ENCODE data around the gene ECI2. TPM values are rescaled to one million over a fixed set of nuclear protein-coding genes. Genes with fewer than 3 reads are reported as not detected.

Gene ECI2
- total and polyA plus RNA-seq, 11 donors, result 120 to 192 (median 145) TPM

DNA sequence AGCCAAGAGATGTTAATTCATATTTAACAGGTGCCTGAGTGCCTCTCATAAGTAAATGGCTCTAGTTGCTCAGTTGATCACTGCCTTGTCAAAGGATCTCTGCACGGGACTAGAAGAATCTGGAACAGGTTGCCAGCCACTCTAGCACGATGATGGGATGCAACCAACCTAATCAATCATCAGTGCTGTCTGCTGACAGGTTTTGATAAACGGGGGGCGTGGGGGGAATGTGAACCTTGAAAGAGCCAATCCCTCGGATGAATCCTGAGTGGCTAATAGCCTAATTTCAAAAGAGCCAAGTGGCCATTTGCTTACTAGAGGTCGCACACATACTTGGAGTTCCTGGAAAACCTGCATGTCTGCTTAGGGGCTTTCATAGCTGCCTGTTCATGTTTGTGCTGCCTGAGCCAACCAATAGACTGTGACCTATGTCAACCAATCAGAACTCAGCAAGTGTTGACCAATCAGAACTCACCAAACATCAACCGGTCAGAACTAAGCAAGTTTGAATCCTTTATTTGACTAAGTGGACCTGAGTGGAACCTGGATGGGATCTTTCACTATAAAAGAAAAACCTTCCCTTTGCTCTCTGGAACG, 43.5 kb upstream of the ECI2 start:
- TF ChIP-seq POLR2A (IDR thresholded peaks at IDR 0.05), result no peak
- no peak for TF ChIP-seq CTCF (IDR thresholded peaks at IDR 0.05)
- Histone ChIP-seq H3K36me3 (no peaks in the 10 kb centered on the region), H3K9me3 (no peaks in the 10 kb centered on the region), H3K27me3 (no peaks in the 10 kb centered on the region), H3K27ac (no peak overlapping the region), H3K4me3 (no peak overlapping the region), H3K4me1 (no peaks in the 10 kb centered on the region)
- DNase-seq (no peak), ATAC-seq (peak in 1 of 4 donors; percentile 32)
- intact Hi-C loops (cut with DNase I), result no loop called here
- WGBS, 4 donors, result 73 to 77% (median 75%) methylated on average over 8 of the region's 8 CpGs

DNA sequence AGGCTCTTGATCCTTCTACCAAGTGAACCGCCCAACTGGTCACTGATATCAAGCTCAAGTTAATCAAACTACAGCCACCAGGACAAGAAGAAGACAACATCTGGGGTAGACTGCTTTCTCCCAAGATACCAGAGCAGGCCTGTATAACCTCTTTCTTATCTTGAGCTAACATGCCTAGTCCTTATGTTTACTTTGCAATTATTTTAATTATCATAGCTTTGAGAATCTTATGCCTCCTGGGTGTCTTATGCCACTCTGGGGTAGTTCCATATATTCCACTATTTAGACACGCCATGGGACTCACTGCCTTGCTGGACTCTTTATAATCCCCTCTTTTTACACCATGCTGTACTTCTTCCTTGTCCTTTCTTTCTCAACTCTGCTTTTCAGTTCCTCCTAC, 41.5 kb upstream of the ECI2 start:
- ATAC-seq, result no peak
- WGBS, 4 donors, result 93 to 97% (median 96%) methylated on average over 2 of the region's 2 CpGs
- intact Hi-C loops (cut with DNase I), result no loop called here
- Histone ChIP-seq H3K4me3 (no peak overlapping the region), H3K9me3 (no peaks in the 10 kb centered on the region), H3K4me1 (no peaks in the 10 kb centered on the region), H3K27me3 (no peaks in the 10 kb centered on the region), H3K27ac (no peak overlapping the region), H3K36me3 (no peaks in the 10 kb centered on the region)
- DNase-seq, result no peak
- TF ChIP-seq POLR2A (IDR thresholded peaks at IDR 0.05) (no peak), CTCF (IDR thresholded peaks at IDR 0.05) (no peak)

DNA sequence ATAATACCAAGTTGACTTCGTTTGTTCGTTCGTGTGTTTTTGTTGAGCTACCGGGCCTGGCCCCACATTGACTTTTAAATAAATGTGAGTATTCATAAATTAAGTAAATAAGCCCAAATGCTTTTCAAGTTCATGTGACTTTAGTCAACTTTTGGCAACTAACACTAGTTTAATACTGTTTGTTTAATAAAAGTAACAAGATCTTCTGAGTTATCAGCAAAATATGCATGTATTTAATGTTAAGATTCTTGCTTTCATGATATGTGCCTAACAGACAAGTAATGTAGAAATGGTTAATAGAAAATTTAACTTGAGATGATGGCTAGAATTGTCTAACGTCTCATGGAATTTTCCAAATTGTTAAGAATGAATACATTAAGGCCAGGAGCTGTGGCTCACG, 38.7 kb upstream of the ECI2 start:
- TF ChIP-seq POLR2A (IDR thresholded peaks at IDR 0.05), result no peak
- no peak for TF ChIP-seq CTCF (IDR thresholded peaks at IDR 0.05)
- Histone ChIP-seq H3K36me3 (no peaks in the 10 kb centered on the region), H3K27ac (no peak overlapping the region), H3K27me3 (no peaks in the 10 kb centered on the region), H3K9me3 (no peaks in the 10 kb centered on the region), H3K4me3 (no peak overlapping the region), H3K4me1 (no peaks in the 10 kb centered on the region)
- ATAC-seq, result no peak
- 94 to 98% (median 97%) methylated on average over 6 of the region's 6 CpGs for WGBS, 4 donors
- intact Hi-C loops (cut with DNase I), result no loop called here
- DNase-seq, result no peak

DNA sequence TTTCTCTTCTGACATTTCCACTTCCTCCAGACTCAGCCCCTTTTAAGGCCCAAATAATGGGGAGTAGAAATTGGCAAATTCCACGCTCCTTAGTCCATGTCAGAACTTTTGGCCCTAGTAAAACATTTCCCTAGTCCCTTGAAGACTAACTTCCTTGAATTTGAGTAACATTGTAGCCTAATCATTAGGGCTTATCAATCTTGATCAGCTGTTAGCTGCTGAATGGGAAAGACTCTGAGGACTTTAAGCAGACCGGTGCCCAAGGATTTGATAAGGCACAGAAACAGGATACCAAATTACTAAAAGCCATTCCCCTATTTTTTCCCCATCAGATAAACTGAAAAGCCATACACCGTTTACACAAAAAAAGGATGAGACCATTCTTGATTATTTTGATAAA, 37.0 kb upstream of the ECI2 start:
- no peak for DNase-seq
- no peak overlapping the region for H3K4me3 ChIP-seq
- TF ChIP-seq POLR2A (IDR thresholded peaks at IDR 0.05) (no peak), CTCF (IDR thresholded peaks at IDR 0.05) (no peak)
- H3K4me1 ChIP-seq, result no peaks in the 10 kb centered on the region
- peaks cover 0 to 7% (median 0%) of the 10 kb centered on the region in 12 donors for H3K9me3 ChIP-seq
- no peak overlapping the region for H3K27ac ChIP-seq
- no peak for ATAC-seq
- intact Hi-C loops (cut with DNase I), result no loop called here
- no peaks in the 10 kb centered on the region for H3K27me3 ChIP-seq
- WGBS, 4 donors, result 74 to 76% (median 75%) methylated on average over 3 of the region's 3 CpGs
- no peaks in the 10 kb centered on the region for H3K36me3 ChIP-seq

All from heart left ventricle (tissue), 16 donors.